GM23338 (cell line): Measurements from ENCODE around the gene EGFR. TPM values are rescaled to one million over a fixed set of nuclear protein-coding genes. Genes with fewer than 3 reads are reported as not detected.

Experiments
- ATAC-seq: fragments of 200-7000 bp; cut with Tn5 transposase; 3 replicates; pipeline ENCODE4 v1.9.1; 2020
- DNase-seq: peaks from one replicate; pipeline ENCODE4 v3.0.0-alpha.2; 2015; ENCODE audit warnings: low spot score
- H2AFZ ChIP-seq: fragments of 200-600 bp; sonication (generic); 2 replicates; pipeline ENCODE4 v1.8.0; 2016; ENCODE audit warnings: antibody characterized with exemption, mild to moderate bottlenecking, moderate library complexity
- H3F3A ChIP-seq: fragments of 200-600 bp; sonication (generic); replicated peaks from 2 replicates; pipeline ENCODE4 v1.8.0; 2017; ENCODE audit warnings: antibody characterized with exemption, mixed run types, low read depth
- H3K27ac ChIP-seq: fragments of 200-600 bp; sonication (generic); 2 replicates; pipeline ENCODE4 v1.6.1; 2016; ENCODE audit warnings: low read depth
- H3K27me3 ChIP-seq: fragments of 200-600 bp; sonication (generic); 2 replicates; pipeline ENCODE4 v1.8.0; 2016; ENCODE audit warnings: mild to moderate bottlenecking, mixed run types, moderate library complexity; ENCODE audit not compliant: insufficient read depth
- H3K36me3 ChIP-seq: fragments of 200-600 bp; sonication (generic); 2 replicates; pipeline ENCODE4 v1.8.0; 2016; ENCODE audit warnings: mild to moderate bottlenecking; ENCODE audit not compliant: insufficient read depth
- H3K4me1 ChIP-seq: fragments of 200-600 bp; sonication (generic); 2 replicates; pipeline ENCODE4 v1.8.0; 2016; ENCODE audit warnings: mild to moderate bottlenecking, moderate library complexity; ENCODE audit not compliant: insufficient read depth
- H3K4me2 ChIP-seq: fragments of 200-600 bp; sonication (generic); 2 replicates; pipeline ENCODE4 v1.7.1; 2017; ENCODE audit warnings: mixed run types
- H3K4me3 ChIP-seq: fragments of 200-600 bp; sonication (generic); 2 replicates; pipeline ENCODE4 v1.6.1; 2016; ENCODE audit warnings: mixed run types
- H3K79me2 ChIP-seq: fragments of 200-600 bp; sonication (generic); replicated peaks from 2 replicates; pipeline ENCODE4 v1.8.0; 2017; ENCODE audit warnings: mild to moderate bottlenecking; ENCODE audit not compliant: insufficient read depth
- H3K9me2 ChIP-seq: fragments of 200-600 bp; sonication (generic); 2 replicates; pipeline ENCODE4 v1.8.0; 2017; ENCODE audit not compliant: insufficient read depth
- H4K20me1 ChIP-seq: fragments of 200-600 bp; sonication (generic); replicated peaks from 2 replicates; pipeline ENCODE4 v1.8.0; 2017; ENCODE audit warnings: mild to moderate bottlenecking; ENCODE audit not compliant: insufficient read depth
- H3K27ac Mint-ChIP-seq: 2 replicates; pipeline ENCODE4 v1.8.0; 2020; ENCODE audit warnings: inconsistent platforms, mild to moderate bottlenecking, moderate library complexity, mixed read lengths
- H3K27me3 Mint-ChIP-seq: 3 replicates; pipeline ENCODE4 v1.8.0; 2022; ENCODE audit warnings: low read depth, mild to moderate bottlenecking, moderate library complexity, mixed read lengths, inconsistent platforms; ENCODE audit not compliant: insufficient read depth, poor library complexity
- H3K36me3 Mint-ChIP-seq: 3 replicates; pipeline ENCODE4 v1.8.0; 2021; ENCODE audit warnings: low read depth, mild to moderate bottlenecking, inconsistent platforms, moderate library complexity, mixed read lengths
- H3K4me1 Mint-ChIP-seq: 3 replicates; pipeline ENCODE4 v1.8.0; 2020; ENCODE audit warnings: mild to moderate bottlenecking, inconsistent platforms, mixed read lengths
- H3K4me3 Mint-ChIP-seq: 3 replicates; pipeline ENCODE4 v1.8.0; 2021; ENCODE audit warnings: moderate library complexity, mild to moderate bottlenecking, inconsistent platforms, mixed read lengths
- H3K9me3 Mint-ChIP-seq: 3 replicates; pipeline ENCODE4 v1.8.0; 2020; ENCODE audit warnings: moderate library complexity, mild to moderate bottlenecking, inconsistent platforms, mixed read lengths
- CREB1 ChIP-seq: fragments of 250-450 bp; sonication (Bioruptor Pico); IDR thresholded peaks from 2 replicates; pipeline ENCODE4 v1.5.0; 2020; ENCODE audit warnings: low read depth, mild to moderate bottlenecking, moderate library complexity
- EZH2 ChIP-seq: fragments of 200-600 bp; sonication (generic); IDR thresholded peaks from one replicate; pipeline ENCODE4 v1.8.0; 2017; ENCODE audit warnings: antibody characterized with exemption, mild to moderate bottlenecking, low read depth; ENCODE audit not compliant: unreplicated experiment
- EZH2phosphoT487 ChIP-seq: fragments of 200-600 bp; sonication (generic); IDR thresholded peaks from one replicate; pipeline ENCODE4 v1.8.1; 2018; ENCODE audit warnings: antibody characterized with exemption; ENCODE audit not compliant: unreplicated experiment
- JUNB ChIP-seq: IDR thresholded peaks from one replicate; pipeline ENCODE4 v1.6.1; 2016; ENCODE audit warnings: antibody characterized with exemption; ENCODE audit not compliant: unreplicated experiment
- NANOG ChIP-seq: IDR thresholded peaks from 2 replicates; pipeline ENCODE4 v1.6.1; 2016; ENCODE audit warnings: antibody characterized with exemption, borderline replicate concordance
- POLR2AphosphoS5 ChIP-seq: IDR thresholded peaks from 2 replicates; pipeline ENCODE4 v1.6.1; 2016; ENCODE audit warnings: antibody characterized with exemption, low read depth
- STAT1 ChIP-seq: IDR thresholded peaks from one replicate; pipeline ENCODE4 v1.6.1; 2016; ENCODE audit warnings: antibody characterized with exemption; ENCODE audit not compliant: unreplicated experiment
- ZNF114 ChIP-seq: fragments of 250-450 bp; sonication (Bioruptor Pico); IDR thresholded peaks from 2 replicates; pipeline ENCODE4 v1.5.0; 2020; ENCODE audit warnings: mild to moderate bottlenecking, moderate library complexity
- ZNF331 ChIP-seq: fragments of 250-450 bp; sonication (Bioruptor Pico); IDR thresholded peaks from 2 replicates; pipeline ENCODE4 v1.5.0; 2020; ENCODE audit warnings: low read depth, mild to moderate bottlenecking, moderate library complexity
- polyA plus RNA-seq: library from polyadenylated mRNA; unstranded; fragments of >200 nt; fragmentation: Nextera tagmentation; extraction: Ambion mirVana; gene quantifications from 2 replicates; pipeline ENCODE4 v1.2.1, GENCODE V29; 2016
- total RNA-seq: library from RNA; depleted of rRNA; stranded (reverse); fragments of >200 nt; shearing (Covaris generic); gene quantifications from 2 replicates; pipeline ENCODE4 v1.2.3, GENCODE V29; 2014
- TF ChIP-seq, protein P1 (sequence below): IDR thresholded peaks from 2 replicates; pipeline ENCODE4 v1.6.1; 2016; ENCODE audit warnings: antibody characterized with exemption
- TF ChIP-seq, protein P2 (sequence below): fragments of 250-450 bp; sonication (Bioruptor Pico); IDR thresholded peaks from 2 replicates; pipeline ENCODE4 v1.5.0; 2020; ENCODE audit warnings: mild to moderate bottlenecking, moderate library complexity
- TF ChIP-seq, protein P3 (sequence below), 2 experiments: fragments of 200-600 bp in 1 of 2; sonication (generic) in 1 of 2; conservative IDR thresholded peaks; 2 replicates each; pipeline versions ENCODE4 v1.5.1 to v1.6.1; 2016 to 2017; ENCODE audit warnings: antibody characterized with exemption in 2 of 2, low read depth in 2 of 2, mild to moderate bottlenecking in 2 of 2, moderate library complexity in 1 of 2
- TF ChIP-seq, protein P4 (sequence below): IDR thresholded peaks from one replicate; pipeline ENCODE4 v1.6.1; 2018; ENCODE audit warnings: antibody characterized with exemption; ENCODE audit not compliant: unreplicated experiment

The EGFR gene
- total and polyA plus RNA-seq, 2 experiments from 2014 or later = 1.5 to 4.5 TPM

DNA sequence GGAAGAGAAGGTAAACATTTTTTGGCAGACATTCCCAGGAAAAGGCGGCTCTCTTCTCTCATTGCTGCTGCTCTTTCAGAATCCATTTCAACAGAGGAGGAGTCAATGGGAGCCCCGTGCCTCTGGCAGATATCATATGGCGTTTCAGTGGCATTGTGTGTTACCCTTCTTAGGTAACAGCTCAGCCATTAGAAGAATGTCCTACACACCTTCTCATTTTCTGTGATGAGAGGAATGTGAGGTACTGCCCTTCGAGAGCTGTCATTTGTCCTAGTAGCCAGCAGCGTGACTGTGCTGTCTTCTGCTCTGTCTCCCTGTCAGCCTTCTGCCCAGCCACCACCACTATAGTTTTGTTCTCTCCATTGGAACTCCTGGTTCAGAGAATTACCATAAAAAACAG, 102.4 kb downstream of the EGFR start:
- Mint-ChIP-seq H3K9me3 (no peaks in the 10 kb centered on the region), H3K4me1 (no peaks in the 10 kb centered on the region), H3K36me3 (no peaks in the 10 kb centered on the region), H3K27me3 (no peaks in the 10 kb centered on the region), H3K27ac (no peak overlapping the region), H3K4me3 (no peak overlapping the region)
- no peaks in the 10 kb centered on the region for H3K9me2 ChIP-seq
- TF ChIP-seq JUNB (no peak), EZH2phosphoT487 (no peak), NANOG (no peak), EZH2 (no peak), POLR2AphosphoS5 (no peak), CREB1 (no peak), STAT1 (no peak), ZNF114 (CRISPR knock-in tag) (no peak), ZNF331 (CRISPR knock-in tag) (no peak)
- TF ChIP-seq, protein P1, sequence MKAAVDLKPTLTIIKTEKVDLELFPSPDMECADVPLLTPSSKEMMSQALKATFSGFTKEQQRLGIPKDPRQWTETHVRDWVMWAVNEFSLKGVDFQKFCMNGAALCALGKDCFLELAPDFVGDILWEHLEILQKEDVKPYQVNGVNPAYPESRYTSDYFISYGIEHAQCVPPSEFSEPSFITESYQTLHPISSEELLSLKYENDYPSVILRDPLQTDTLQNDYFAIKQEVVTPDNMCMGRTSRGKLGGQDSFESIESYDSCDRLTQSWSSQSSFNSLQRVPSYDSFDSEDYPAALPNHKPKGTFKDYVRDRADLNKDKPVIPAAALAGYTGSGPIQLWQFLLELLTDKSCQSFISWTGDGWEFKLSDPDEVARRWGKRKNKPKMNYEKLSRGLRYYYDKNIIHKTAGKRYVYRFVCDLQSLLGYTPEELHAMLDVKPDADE = no peak
- TF ChIP-seq, protein P2, sequence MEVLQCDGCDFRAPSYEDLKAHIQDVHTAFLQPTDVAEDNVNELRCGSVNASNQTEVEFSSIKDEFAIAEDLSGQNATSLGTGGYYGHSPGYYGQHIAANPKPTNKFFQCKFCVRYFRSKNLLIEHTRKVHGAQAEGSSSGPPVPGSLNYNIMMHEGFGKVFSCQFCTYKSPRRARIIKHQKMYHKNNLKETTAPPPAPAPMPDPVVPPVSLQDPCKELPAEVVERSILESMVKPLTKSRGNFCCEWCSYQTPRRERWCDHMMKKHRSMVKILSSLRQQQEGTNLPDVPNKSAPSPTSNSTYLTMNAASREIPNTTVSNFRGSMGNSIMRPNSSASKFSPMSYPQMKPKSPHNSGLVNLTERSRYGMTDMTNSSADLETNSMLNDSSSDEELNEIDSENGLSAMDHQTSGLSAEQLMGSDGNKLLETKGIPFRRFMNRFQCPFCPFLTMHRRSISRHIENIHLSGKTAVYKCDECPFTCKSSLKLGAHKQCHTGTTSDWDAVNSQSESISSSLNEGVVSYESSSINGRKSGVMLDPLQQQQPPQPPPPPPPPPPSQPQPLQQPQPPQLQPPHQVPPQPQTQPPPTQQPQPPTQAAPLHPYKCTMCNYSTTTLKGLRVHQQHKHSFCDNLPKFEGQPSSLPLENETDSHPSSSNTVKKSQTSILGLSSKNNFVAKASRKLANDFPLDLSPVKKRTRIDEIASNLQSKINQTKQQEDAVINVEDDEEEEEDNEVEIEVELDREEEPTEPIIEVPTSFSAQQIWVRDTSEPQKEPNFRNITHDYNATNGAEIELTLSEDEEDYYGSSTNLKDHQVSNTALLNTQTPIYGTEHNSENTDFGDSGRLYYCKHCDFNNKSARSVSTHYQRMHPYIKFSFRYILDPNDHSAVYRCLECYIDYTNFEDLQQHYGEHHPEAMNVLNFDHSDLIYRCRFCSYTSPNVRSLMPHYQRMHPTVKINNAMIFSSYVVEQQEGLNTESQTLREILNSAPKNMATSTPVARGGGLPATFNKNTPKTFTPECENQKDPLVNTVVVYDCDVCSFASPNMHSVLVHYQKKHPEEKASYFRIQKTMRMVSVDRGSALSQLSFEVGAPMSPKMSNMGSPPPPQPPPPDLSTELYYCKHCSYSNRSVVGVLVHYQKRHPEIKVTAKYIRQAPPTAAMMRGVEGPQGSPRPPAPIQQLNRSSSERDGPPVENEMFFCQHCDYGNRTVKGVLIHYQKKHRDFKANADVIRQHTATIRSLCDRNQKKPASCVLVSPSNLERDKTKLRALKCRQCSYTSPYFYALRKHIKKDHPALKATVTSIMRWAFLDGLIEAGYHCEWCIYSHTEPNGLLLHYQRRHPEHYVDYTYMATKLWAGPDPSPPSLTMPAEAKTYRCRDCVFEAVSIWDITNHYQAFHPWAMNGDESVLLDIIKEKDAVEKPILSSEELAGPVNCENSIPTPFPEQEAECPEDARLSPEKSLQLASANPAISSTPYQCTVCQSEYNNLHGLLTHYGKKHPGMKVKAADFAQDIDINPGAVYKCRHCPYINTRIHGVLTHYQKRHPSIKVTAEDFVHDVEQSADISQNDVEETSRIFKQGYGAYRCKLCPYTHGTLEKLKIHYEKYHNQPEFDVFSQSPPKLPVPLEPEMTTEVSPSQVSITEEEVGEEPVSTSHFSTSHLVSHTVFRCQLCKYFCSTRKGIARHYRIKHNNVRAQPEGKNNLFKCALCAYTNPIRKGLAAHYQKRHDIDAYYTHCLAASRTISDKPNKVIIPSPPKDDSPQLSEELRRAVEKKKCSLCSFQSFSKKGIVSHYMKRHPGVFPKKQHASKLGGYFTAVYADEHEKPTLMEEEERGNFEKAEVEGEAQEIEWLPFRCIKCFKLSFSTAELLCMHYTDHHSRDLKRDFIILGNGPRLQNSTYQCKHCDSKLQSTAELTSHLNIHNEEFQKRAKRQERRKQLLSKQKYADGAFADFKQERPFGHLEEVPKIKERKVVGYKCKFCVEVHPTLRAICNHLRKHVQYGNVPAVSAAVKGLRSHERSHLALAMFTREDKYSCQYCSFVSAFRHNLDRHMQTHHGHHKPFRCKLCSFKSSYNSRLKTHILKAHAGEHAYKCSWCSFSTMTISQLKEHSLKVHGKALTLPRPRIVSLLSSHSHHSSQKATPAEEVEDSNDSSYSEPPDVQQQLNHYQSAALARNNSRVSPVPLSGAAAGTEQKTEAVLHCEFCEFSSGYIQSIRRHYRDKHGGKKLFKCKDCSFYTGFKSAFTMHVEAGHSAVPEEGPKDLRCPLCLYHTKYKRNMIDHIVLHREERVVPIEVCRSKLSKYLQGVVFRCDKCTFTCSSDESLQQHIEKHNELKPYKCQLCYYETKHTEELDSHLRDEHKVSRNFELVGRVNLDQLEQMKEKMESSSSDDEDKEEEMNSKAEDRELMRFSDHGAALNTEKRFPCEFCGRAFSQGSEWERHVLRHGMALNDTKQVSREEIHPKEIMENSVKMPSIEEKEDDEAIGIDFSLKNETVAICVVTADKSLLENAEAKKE (CRISPR knock-in tag) = no peak
- TF ChIP-seq, protein P3, sequence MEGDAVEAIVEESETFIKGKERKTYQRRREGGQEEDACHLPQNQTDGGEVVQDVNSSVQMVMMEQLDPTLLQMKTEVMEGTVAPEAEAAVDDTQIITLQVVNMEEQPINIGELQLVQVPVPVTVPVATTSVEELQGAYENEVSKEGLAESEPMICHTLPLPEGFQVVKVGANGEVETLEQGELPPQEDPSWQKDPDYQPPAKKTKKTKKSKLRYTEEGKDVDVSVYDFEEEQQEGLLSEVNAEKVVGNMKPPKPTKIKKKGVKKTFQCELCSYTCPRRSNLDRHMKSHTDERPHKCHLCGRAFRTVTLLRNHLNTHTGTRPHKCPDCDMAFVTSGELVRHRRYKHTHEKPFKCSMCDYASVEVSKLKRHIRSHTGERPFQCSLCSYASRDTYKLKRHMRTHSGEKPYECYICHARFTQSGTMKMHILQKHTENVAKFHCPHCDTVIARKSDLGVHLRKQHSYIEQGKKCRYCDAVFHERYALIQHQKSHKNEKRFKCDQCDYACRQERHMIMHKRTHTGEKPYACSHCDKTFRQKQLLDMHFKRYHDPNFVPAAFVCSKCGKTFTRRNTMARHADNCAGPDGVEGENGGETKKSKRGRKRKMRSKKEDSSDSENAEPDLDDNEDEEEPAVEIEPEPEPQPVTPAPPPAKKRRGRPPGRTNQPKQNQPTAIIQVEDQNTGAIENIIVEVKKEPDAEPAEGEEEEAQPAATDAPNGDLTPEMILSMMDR (conservative IDR thresholded peaks at IDR 0.05; ENCODE audit: low read depth in 2 of 2) = no peak
- TF ChIP-seq, protein P4, sequence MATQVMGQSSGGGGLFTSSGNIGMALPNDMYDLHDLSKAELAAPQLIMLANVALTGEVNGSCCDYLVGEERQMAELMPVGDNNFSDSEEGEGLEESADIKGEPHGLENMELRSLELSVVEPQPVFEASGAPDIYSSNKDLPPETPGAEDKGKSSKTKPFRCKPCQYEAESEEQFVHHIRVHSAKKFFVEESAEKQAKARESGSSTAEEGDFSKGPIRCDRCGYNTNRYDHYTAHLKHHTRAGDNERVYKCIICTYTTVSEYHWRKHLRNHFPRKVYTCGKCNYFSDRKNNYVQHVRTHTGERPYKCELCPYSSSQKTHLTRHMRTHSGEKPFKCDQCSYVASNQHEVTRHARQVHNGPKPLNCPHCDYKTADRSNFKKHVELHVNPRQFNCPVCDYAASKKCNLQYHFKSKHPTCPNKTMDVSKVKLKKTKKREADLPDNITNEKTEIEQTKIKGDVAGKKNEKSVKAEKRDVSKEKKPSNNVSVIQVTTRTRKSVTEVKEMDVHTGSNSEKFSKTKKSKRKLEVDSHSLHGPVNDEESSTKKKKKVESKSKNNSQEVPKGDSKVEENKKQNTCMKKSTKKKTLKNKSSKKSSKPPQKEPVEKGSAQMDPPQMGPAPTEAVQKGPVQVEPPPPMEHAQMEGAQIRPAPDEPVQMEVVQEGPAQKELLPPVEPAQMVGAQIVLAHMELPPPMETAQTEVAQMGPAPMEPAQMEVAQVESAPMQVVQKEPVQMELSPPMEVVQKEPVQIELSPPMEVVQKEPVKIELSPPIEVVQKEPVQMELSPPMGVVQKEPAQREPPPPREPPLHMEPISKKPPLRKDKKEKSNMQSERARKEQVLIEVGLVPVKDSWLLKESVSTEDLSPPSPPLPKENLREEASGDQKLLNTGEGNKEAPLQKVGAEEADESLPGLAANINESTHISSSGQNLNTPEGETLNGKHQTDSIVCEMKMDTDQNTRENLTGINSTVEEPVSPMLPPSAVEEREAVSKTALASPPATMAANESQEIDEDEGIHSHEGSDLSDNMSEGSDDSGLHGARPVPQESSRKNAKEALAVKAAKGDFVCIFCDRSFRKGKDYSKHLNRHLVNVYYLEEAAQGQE = no peak
- H3K4me1 ChIP-seq = no peaks in the 10 kb centered on the region
- H4K20me1 ChIP-seq = no peaks in the 10 kb centered on the region
- no peaks in the 10 kb centered on the region for H3K79me2 ChIP-seq
- no peak overlapping the region for H2AFZ ChIP-seq
- DNase-seq (no peak), ATAC-seq (no peak)
- H3K27me3 ChIP-seq = no peaks in the 10 kb centered on the region
- H3K36me3 ChIP-seq = no peaks in the 10 kb centered on the region
- no peaks in the 10 kb centered on the region for H3F3A ChIP-seq
- no peak overlapping the region for H3K4me3 ChIP-seq
- no peak overlapping the region for H3K27ac ChIP-seq
- no peak overlapping the region for H3K4me2 ChIP-seq
